SH-SY5Y (cell line): ENCODE results near the gene BCL2L13.

ENCODE experiments used
- GATA2 ChIP-seq: IDR thresholded peaks from 2 replicates; pipeline ENCODE4 v1.6.1; 2011; ENCODE audit warnings: mild to moderate bottlenecking, low read depth, low read length
- GATA3 ChIP-seq: IDR thresholded peaks from 2 replicates; pipeline ENCODE4 v1.6.1; 2011; ENCODE audit warnings: low read depth, mild to moderate bottlenecking, low read length, moderate library complexity

DNA sequence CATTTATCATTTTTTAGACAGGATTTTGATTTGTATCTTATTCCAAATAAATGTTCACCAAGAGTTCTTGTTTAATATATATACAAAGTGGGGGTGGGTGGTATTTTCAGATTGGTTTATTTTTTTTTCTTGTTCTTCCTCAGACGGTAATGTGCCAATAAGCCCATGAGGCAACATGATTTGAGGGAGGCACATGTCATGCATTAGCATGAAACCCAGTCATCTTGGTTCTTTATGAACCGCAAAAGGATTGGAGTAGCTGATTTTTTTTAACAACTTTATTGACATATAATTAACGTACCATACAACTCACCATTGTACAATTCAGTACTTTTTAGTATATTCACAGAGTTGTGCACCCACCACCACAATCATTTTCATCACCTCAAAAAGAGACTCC, 2.7 kb downstream of the BCL2L13 start:
- TF ChIP-seq GATA3 (no peak), GATA2 (no peak)
